ENCODE data around the gene PTPRH. TPM values are rescaled to one million over a fixed set of nuclear protein-coding genes. Genes with fewer than 3 reads are reported as not detected.
A peak's percentile ranks its signal among the peaks of the same experiment; 100 is the strongest.

Gene PTPRH
- total RNA-seq, 4 donors from 2014 or later = 26.4 to 261 (median 246) TPM

GRCh38 chr19:55147545-55148251 lies 61.6 kb downstream of the PTPRH start:
- TF ChIP-seq POLR2A (IDR thresholded peaks at IDR 0.05) (no peak), CTCF (IDR thresholded peaks at IDR 0.05) (no peak)

GRCh38 chr19:55146705-55147273 lies 62.5 kb downstream of the PTPRH start:
- TF ChIP-seq CTCF (IDR thresholded peaks at IDR 0.05) = no peak
- TF ChIP-seq POLR2A (IDR thresholded peaks at IDR 0.05) = no peak
- Histone ChIP-seq H3K4me1 (peaks cover 0 to 11% (median 2%) of the 10 kb centered on the region in 4 donors), H3K4me3 (peak overlapping the region in 1 of 4 donors; percentile 12), H3K36me3 (no peaks in the 10 kb centered on the region), H3K27ac (no peak overlapping the region), H3K27me3 (peaks cover 0 to 17% of the 10 kb centered on the region in 2 donors), H3K9me3 (no peaks in the 10 kb centered on the region)
- DNase-seq = no peak

More at GRCh38 chr19:55147545-55148251, 61.6 kb downstream of the PTPRH start:
- H3K27me3 ChIP-seq = peaks cover 0 to 15% of the 10 kb centered on the region in 2 donors
- H3K9me3 ChIP-seq = no peaks in the 10 kb centered on the region
- H3K4me1 ChIP-seq = peaks cover 0 to 11% (median 2%) of the 10 kb centered on the region in 4 donors
- no peak for DNase-seq
- no peaks in the 10 kb centered on the region for H3K36me3 ChIP-seq
- no peak overlapping the region for H3K4me3 ChIP-seq
- no peak overlapping the region for H3K27ac ChIP-seq

GRCh38 chr19:55146078-55146704 lies 63.1 kb downstream of the PTPRH start:
- Histone ChIP-seq H3K36me3 (no peaks in the 10 kb centered on the region), H3K27ac (no peak overlapping the region), H3K27me3 (peaks cover 0 to 21% of the 10 kb centered on the region in 2 donors), H3K9me3 (no peaks in the 10 kb centered on the region), H3K4me1 (peaks cover 0 to 11% (median 2%) of the 10 kb centered on the region in 4 donors), H3K4me3 (peak overlapping the region in 1 of 4 donors; percentile 12)
- DNase-seq = no peak
- TF ChIP-seq POLR2A (IDR thresholded peaks at IDR 0.05) (no peak), CTCF (IDR thresholded peaks at IDR 0.05) (peak in 3 of 6 experiments; percentile 15 to 24 (median 20))

- H3K4me1 ChIP-seq = peaks cover 0 to 11% (median 2%) of the 10 kb centered on the region in 4 donors
- H3K27ac ChIP-seq = no peak overlapping the region
- H3K36me3 ChIP-seq = no peaks in the 10 kb centered on the region
- no peaks in the 10 kb centered on the region for H3K9me3 ChIP-seq
- no peak overlapping the region for H3K4me3 ChIP-seq
- DNase-seq = no peak
- TF ChIP-seq POLR2A (IDR thresholded peaks at IDR 0.05) = no peak
- no peak for TF ChIP-seq CTCF (IDR thresholded peaks at IDR 0.05)
- peaks cover 0 to 21% of the 10 kb centered on the region in 2 donors for H3K27me3 ChIP-seq
These were observed 64.1 kb downstream of the PTPRH start for GRCh38 chr19:55145232-55145631.

GRCh38 chr19:55141696-55142095 lies 67.6 kb downstream of the PTPRH start:
- peaks cover 0 to 9% (median 2%) of the 10 kb centered on the region in 4 donors for H3K4me1 ChIP-seq
- H3K36me3 ChIP-seq = no peaks in the 10 kb centered on the region
- no peaks in the 10 kb centered on the region for H3K9me3 ChIP-seq
- H3K27me3 ChIP-seq = peaks cover 0 to 21% of the 10 kb centered on the region in 2 donors
- TF ChIP-seq CTCF (IDR thresholded peaks at IDR 0.05) (no peak), POLR2A (IDR thresholded peaks at IDR 0.05) (no peak)
- DNase-seq = no peak
- H3K27ac ChIP-seq = no peak overlapping the region
- H3K4me3 ChIP-seq = no peak overlapping the region
